Hematopoietic multipotent progenitor cell (in vitro differentiated cells): Measurements from ENCODE around the gene DDC. TPM values are rescaled to one million over a fixed set of nuclear protein-coding genes. Genes with fewer than 3 reads are reported as not detected.
A peak's percentile ranks its signal among the peaks of the same experiment; 100 is the strongest.

Source experiments
- DNase-seq, 3 donors: peaks; one replicate each; pipeline ENCODE4 v3.0.0-alpha.2; 2011 to 2015; ENCODE audit warnings: low read depth in 2 of 3, low spot score in 2 of 3
- total RNA-seq: library from RNA; depleted of rRNA; stranded (reverse); fragments of >200 nt; gene quantifications from one replicate; pipeline ENCODE4 v1.2.3, GENCODE V29; 2012

The DDC gene
- not detected for total RNA-seq

GRCh38 chr7:50564640-50565558, at the start of gene DDC:
DDC (minus strand) TSS chr7:50565405; CDS start chr7:50544085, 21,320 bp downstream.
- no peak for DNase-seq

- no peak for DNase-seq
Observed at GRCh38 chr7:50613473-50613872, 48.3 kb upstream of the DDC start.

- no peak for DNase-seq
Observed at GRCh38 chr7:50612704-50613103, 47.5 kb upstream of the DDC start.

GRCh38 chr7:50610521-50611277, 45.5 kb upstream of the DDC start:
- peak in 2 of 3 donors; percentile 70 to 84 for DNase-seq

GRCh38 chr7:50608196-50608906, 43.1 kb upstream of the DDC start:
- peak in 1 of 3 donors; percentile 44 for DNase-seq

- DNase-seq = no peak
Observed at GRCh38 chr7:50607524-50608125, 42.4 kb upstream of the DDC start.

GRCh38 chr7:50605059-50605458, 39.9 kb upstream of the DDC start:
- DNase-seq = no peak

- no peak for DNase-seq
Observed at GRCh38 chr7:50603287-50603686, 38.1 kb upstream of the DDC start.

- no peak for DNase-seq
Observed at GRCh38 chr7:50599385-50599784, 34.2 kb upstream of the DDC start.

GRCh38 chr7:50598460-50599343, 33.5 kb upstream of the DDC start:
- DNase-seq = no peak

- no peak for DNase-seq
Observed at GRCh38 chr7:50596484-50596883, 31.3 kb upstream of the DDC start.

GRCh38 chr7:50595491-50596102, 30.4 kb upstream of the DDC start:
- peak in 2 of 3 donors; percentile 37 to 59 for DNase-seq

- DNase-seq = no peak
Observed at GRCh38 chr7:50594734-50595485, 29.7 kb upstream of the DDC start.

GRCh38 chr7:50594136-50594535, 28.9 kb upstream of the DDC start:
- no peak for DNase-seq

GRCh38 chr7:50592940-50593339, 27.7 kb upstream of the DDC start:
- DNase-seq = no peak

- no peak for DNase-seq
Observed at GRCh38 chr7:50591480-50592438, 26.6 kb upstream of the DDC start.

GRCh38 chr7:50591098-50591479, 25.9 kb upstream of the DDC start:
- DNase-seq = no peak
